Prostate gland (tissue), 2 donors: Measurements from ENCODE around the gene UMODL1. TPM values are rescaled to one million over a fixed set of nuclear protein-coding genes. Genes with fewer than 3 reads are reported as not detected.

Source experiments
- DNase-seq: peaks from one replicate; pipeline ENCODE4 v3.0.0-alpha.2; 2019; ENCODE audit warnings: low spot score
- H3K27ac ChIP-seq, 2 donors: fragments of 200-600 bp; sonication (generic); 2 replicates each; pipeline ENCODE4 v1.5.1; 2017 to 2019
- H3K27me3 ChIP-seq: fragments of 200-600 bp; sonication (generic); replicated peaks from 2 replicates; pipeline ENCODE4 v1.5.1; 2019; ENCODE audit not compliant: insufficient read depth
- H3K36me3 ChIP-seq, 2 donors: fragments of 200-600 bp; sonication (generic); 1 replicate in 1 of 2; 2 replicates in 1 of 2; pipeline versions ENCODE4 v1.5.1 to v1.8.1; 2017 to 2019
- H3K4me1 ChIP-seq: fragments of 200-600 bp; sonication (generic); replicated peaks from 2 replicates; pipeline ENCODE4 v1.5.1; 2019
- H3K4me3 ChIP-seq, 2 donors: fragments of 200-600 bp; sonication (generic); 2 replicates each; pipeline ENCODE4 v1.5.1; 2017 to 2019
- H3K9me3 ChIP-seq: fragments of 200-600 bp; sonication (generic); 2 replicates; pipeline ENCODE4 v1.5.1; 2017
- POLR2A ChIP-seq: fragments of 450-650 bp; IDR thresholded peaks from one replicate; pipeline ENCODE4 v1.6.1; 2016; ENCODE audit warnings: antibody characterized with exemption, mild to moderate bottlenecking
- POLR2AphosphoS5 ChIP-seq: sonication (generic); formaldehyde crosslinking; IDR thresholded peaks from one replicate; pipeline ENCODE4 v1.6.1; 2017; ENCODE audit warnings: antibody characterized with exemption
- WGBS: methylation state at CpG from one replicate; pipeline ENCODE4 v1.1.5; 2018; 5-methylcytosine and 5-hydroxymethylcytosine counted together
- intact Hi-C: fragments of 100-400 bp; cut with DNase I; formaldehyde crosslinking; loops from one replicate; pipeline ENCODE4 v1.14.2; 2022
- total RNA-seq, 2 donors: library from RNA; depleted of rRNA; stranded (reverse); fragments of >200 nt; gene quantifications; one replicate each; pipeline ENCODE4 v1.1.0, GENCODE V29; 2016
- TF ChIP-seq, protein P1 (sequence below), 4 experiments: fragments of 200-600 bp in 2 of 4; fragments of 450-650 bp in 2 of 4; sonication (generic) in 2 of 4; IDR thresholded peaks; 1 replicate in 3 of 4; 2 replicates in 1 of 4; pipeline ENCODE4 v1.5.1; 2016 to 2019; ENCODE audit warnings: antibody characterized with exemption in 4 of 4, mild to moderate bottlenecking in 2 of 4, moderate library complexity in 2 of 4

The UMODL1 gene
- total RNA-seq, 2 donors from 2014 or later = 0.14 to 0.57 TPM

DNA sequence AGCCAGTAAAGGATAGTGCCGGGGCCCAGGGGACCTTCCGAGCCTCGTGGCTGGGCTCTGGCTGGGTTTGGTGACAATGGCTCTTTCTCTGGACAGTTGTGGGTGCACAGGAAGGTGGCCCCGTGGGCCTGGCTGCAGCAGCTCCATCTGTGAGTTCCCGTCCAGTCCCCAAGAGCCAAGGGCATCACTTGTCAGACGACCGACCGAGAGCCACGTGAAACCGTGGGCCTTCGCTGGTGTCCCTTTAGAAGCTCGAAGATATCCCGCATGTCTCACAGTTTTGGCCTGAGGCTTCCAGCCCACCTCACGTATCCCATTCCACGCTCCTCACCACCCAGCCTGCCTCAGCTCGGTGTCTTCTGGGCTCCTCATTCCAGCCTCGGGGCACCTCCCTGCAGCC, 27.2 kb upstream of the UMODL1 start:
- no peaks in the 10 kb centered on the region for H3K9me3 ChIP-seq
- TF ChIP-seq POLR2A = no peak
- TF ChIP-seq, protein P1, sequence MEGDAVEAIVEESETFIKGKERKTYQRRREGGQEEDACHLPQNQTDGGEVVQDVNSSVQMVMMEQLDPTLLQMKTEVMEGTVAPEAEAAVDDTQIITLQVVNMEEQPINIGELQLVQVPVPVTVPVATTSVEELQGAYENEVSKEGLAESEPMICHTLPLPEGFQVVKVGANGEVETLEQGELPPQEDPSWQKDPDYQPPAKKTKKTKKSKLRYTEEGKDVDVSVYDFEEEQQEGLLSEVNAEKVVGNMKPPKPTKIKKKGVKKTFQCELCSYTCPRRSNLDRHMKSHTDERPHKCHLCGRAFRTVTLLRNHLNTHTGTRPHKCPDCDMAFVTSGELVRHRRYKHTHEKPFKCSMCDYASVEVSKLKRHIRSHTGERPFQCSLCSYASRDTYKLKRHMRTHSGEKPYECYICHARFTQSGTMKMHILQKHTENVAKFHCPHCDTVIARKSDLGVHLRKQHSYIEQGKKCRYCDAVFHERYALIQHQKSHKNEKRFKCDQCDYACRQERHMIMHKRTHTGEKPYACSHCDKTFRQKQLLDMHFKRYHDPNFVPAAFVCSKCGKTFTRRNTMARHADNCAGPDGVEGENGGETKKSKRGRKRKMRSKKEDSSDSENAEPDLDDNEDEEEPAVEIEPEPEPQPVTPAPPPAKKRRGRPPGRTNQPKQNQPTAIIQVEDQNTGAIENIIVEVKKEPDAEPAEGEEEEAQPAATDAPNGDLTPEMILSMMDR (IDR thresholded peaks at IDR 0.05) = no peak
- no peak for TF ChIP-seq POLR2AphosphoS5
- H3K4me1 ChIP-seq = no peaks in the 10 kb centered on the region
- intact Hi-C loops = no loop called here
- no peak for DNase-seq
- WGBS = 96% methylated on average over 17 of the region's 17 CpGs
- H3K4me3 ChIP-seq = no peak overlapping the region
- no peaks in the 10 kb centered on the region for H3K27me3 ChIP-seq
- H3K27ac ChIP-seq = no peak overlapping the region
- no peaks in the 10 kb centered on the region for H3K36me3 ChIP-seq

DNA sequence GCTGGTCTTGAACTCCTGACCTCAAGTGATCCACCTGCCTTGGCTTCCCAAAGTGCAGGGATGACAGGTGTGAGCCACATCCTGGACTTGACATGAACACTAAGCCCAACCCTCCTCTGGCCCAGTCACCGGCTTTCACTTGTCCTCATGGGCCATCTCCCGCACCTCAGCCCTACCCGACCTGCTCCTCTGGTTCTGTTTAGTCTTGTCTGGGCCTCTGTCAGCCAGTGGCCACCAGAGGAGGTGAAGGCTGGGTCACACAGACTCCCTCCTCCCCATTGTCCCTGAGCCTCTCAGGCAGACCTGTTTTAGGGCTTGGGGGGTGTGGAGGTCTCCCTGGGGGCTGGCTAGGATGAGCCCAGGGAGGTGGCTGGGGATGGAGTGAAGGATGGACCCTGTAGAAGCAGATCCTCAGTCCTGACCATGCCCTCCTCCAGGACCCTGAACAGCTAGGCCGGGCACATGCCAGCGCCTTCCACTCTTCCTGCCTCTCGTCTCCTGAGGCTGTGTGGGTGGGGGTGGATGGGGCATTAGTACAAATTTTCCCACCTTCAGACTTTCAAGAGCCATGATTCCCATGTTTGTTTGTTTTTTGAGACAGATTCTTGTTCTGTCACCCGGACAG, 26.1 kb upstream of the UMODL1 start:
- no peak overlapping the region for H3K4me3 ChIP-seq
- H3K4me1 ChIP-seq = no peaks in the 10 kb centered on the region
- 68% methylated on average over 7 of the region's 7 CpGs for WGBS
- H3K27ac ChIP-seq = no peak overlapping the region
- TF ChIP-seq, protein P1 (IDR thresholded peaks at IDR 0.05) = no peak
- no peak for TF ChIP-seq POLR2AphosphoS5
- no peak for TF ChIP-seq POLR2A
- H3K36me3 ChIP-seq = no peaks in the 10 kb centered on the region
- H3K27me3 ChIP-seq = no peaks in the 10 kb centered on the region
- DNase-seq = no peak
- intact Hi-C loops = no loop called here
- H3K9me3 ChIP-seq = no peaks in the 10 kb centered on the region

DNA sequence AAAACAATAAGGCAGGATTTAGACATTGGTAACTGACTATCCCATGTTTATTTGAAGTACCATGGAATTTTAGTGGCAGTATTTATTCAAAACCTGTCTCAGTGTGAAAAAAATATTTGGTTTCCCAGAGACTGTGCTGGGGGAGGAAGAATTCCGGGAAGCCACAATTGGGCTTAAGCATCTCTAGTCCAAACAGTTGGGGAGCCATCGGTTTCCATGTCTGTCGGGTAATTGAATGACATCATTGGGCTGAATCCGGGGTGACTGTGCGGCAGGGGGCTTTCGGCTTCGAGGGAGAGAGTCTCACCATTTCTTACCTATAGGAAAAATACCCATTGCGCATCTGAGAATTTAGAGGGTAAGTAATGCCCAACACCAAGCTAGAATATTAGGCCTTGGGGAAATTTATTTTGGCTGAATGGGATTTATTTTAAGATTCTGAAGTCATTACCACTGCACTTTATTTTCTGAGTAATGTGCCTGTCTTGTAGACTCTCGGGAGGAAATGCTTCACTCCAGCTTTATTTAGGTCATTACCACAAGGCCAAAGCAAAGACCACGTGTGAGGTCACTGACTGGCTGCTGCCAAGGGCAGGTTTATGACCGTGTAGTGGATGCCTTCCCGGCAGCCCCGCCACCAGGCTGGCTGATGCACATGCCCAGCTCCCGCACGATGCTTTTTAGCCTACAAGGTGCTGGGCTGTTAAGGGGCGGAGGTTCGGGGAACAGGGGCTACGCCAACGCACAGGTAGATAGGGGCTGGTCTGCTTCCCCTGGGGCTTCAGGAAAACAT, 23.1 kb upstream of the UMODL1 start:
- Histone ChIP-seq H3K9me3 (no peaks in the 10 kb centered on the region), H3K27ac (no peak overlapping the region), H3K36me3 (no peaks in the 10 kb centered on the region), H3K4me3 (no peak overlapping the region), H3K27me3 (no peaks in the 10 kb centered on the region), H3K4me1 (no peaks in the 10 kb centered on the region)
- DNase-seq = no peak
- intact Hi-C loops = no loop called here
- TF ChIP-seq POLR2AphosphoS5 = no peak
- TF ChIP-seq, protein P1 (IDR thresholded peaks at IDR 0.05) = no peak
- no peak for TF ChIP-seq POLR2A
- 76% methylated on average over 19 of the region's 19 CpGs for WGBS

DNA sequence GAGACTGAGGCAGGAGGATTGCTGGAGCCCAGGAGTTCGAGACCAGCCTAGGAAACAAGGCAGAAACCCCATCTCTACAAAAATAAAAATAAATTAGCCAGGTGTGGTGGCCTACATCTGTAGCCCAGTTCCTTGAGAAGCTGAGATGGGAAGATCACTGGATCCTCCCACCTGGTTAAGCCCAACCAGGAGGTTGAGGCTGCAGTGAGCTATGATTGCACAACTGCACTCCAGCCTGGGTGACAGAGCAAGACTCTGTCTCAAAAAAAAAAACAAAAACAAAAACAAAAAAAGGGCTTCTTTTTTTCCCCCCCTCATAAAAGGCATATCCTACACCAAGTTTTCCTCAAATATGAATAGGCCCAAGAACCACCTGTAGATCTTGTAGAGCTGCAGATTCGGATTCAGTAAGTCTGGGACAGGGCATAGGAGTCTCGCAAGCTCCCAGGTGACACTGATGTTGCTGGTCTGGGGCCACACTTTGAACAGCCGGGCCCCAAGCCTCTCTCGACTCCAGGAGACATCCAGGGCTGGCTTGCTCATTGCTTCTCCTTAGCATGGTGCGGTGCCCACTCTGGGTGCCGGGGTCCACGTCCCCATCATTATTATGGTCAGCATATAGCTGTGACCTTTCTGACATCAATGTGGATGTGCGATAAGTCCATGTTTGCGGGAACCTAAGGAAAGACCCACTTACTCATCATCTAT, 22.1 kb upstream of the UMODL1 start:
- H3K9me3 ChIP-seq = no peaks in the 10 kb centered on the region
- WGBS = 87% methylated on average over 10 of the region's 10 CpGs
- intact Hi-C loops = no loop called here
- no peaks in the 10 kb centered on the region for H3K27me3 ChIP-seq
- no peak for DNase-seq
- H3K4me3 ChIP-seq = no peak overlapping the region
- H3K4me1 ChIP-seq = no peaks in the 10 kb centered on the region
- H3K36me3 ChIP-seq = no peaks in the 10 kb centered on the region
- H3K27ac ChIP-seq = no peak overlapping the region
- TF ChIP-seq POLR2A (no peak), POLR2AphosphoS5 (no peak)
- TF ChIP-seq, protein P1 (IDR thresholded peaks at IDR 0.05) = no peak
